Keratinocyte (primary cell): ENCODE results near the gene TIGAR. TPM values are rescaled to one million over a fixed set of nuclear protein-coding genes. Genes with fewer than 3 reads are reported as not detected.

Experiments used
- DNase-seq: peaks from one replicate; pipeline ENCODE4 v3.0.0-alpha.2; 2011; ENCODE audit warnings: low read depth, missing footprints, low spot score
- FAIRE-seq: peaks from 2 replicates; lab custom pipeline; 2011; peaks lifted over from hg19 to GRCh38; lab: Jason Lieb, UNC
- H2AFZ ChIP-seq: 2 replicates; pipeline ENCODE4 v1.6.0; 2012; ENCODE audit warnings: low read length, control low read depth, inconsistent platforms; ENCODE audit not compliant: control insufficient read depth
- H3K27ac ChIP-seq: 2 replicates; pipeline ENCODE4 v1.5.1; 2011; ENCODE audit warnings: low read length; ENCODE audit not compliant: control insufficient read depth, insufficient read depth
- H3K27me3 ChIP-seq: 3 replicates; pipeline ENCODE4 v1.6.0; 2011; ENCODE audit warnings: low read length; ENCODE audit not compliant: control insufficient read depth, insufficient read depth; ENCODE audit errors: extremely low read depth
- H3K36me3 ChIP-seq, 2 experiments: 2 replicates in 1 of 2; 3 replicates in 1 of 2; pipeline ENCODE4 v1.5.1; 2011; ENCODE audit warnings: low read length in 2 of 2, mild to moderate bottlenecking in 1 of 2; ENCODE audit not compliant: control insufficient read depth in 2 of 2, insufficient read depth in 2 of 2; ENCODE audit errors: extremely low read depth in 1 of 2
- H3K4me1 ChIP-seq: 3 replicates; pipeline ENCODE4 v1.5.1; 2011; ENCODE audit warnings: low read length; ENCODE audit not compliant: control insufficient read depth, insufficient read depth; ENCODE audit errors: extremely low read depth
- H3K4me2 ChIP-seq: 3 replicates; pipeline ENCODE4 v1.6.0; 2011; ENCODE audit warnings: low read depth, low read length; ENCODE audit not compliant: control insufficient read depth, insufficient read depth; ENCODE audit errors: extremely low read depth
- H3K4me3 ChIP-seq, 3 experiments: fragments of 200-600 bp in 1 of 3; sonication (generic) in 1 of 3; 2 replicates in 2 of 3; 3 replicates in 1 of 3; pipeline ENCODE4 v1.5.1; 2011 to 2016; ENCODE audit warnings: low read length in 3 of 3, mild to moderate bottlenecking in 3 of 3, control low read depth in 2 of 3, inconsistent platforms in 1 of 3, low read depth in 1 of 3, mixed read lengths in 1 of 3, mixed run types in 1 of 3, moderate library complexity in 1 of 3; ENCODE audit not compliant: control insufficient read depth in 2 of 3, insufficient read depth in 2 of 3; ENCODE audit errors: extremely low read depth in 1 of 3
- H3K79me2 ChIP-seq: 2 replicates; pipeline ENCODE4 v1.6.0; 2012; ENCODE audit warnings: low read length; ENCODE audit not compliant: control insufficient read depth, insufficient read depth
- H3K9ac ChIP-seq: 3 replicates; pipeline ENCODE4 v1.6.0; 2011; ENCODE audit warnings: low read length; ENCODE audit not compliant: control insufficient read depth, insufficient read depth; ENCODE audit errors: extremely low read depth
- H3K9me1 ChIP-seq: 3 replicates; pipeline ENCODE4 v1.6.0; 2011; ENCODE audit warnings: low read length; ENCODE audit not compliant: control insufficient read depth, insufficient read depth; ENCODE audit errors: extremely low read depth
- H3K9me3 ChIP-seq: 2 replicates; pipeline ENCODE4 v1.5.1; 2012; ENCODE audit warnings: low read depth, low read length; ENCODE audit not compliant: control insufficient read depth
- H4K20me1 ChIP-seq: 3 replicates; pipeline ENCODE4 v1.6.0; 2011; ENCODE audit warnings: low read length; ENCODE audit not compliant: control insufficient read depth, insufficient read depth; ENCODE audit errors: extremely low read depth
- CTCF ChIP-seq, 3 experiments: IDR thresholded peaks in 1 of 3; conservative IDR thresholded peaks in 1 of 3; optimal IDR thresholded peaks in 1 of 3; 2 replicates in 2 of 3; 3 replicates in 1 of 3; pipeline versions ENCODE3 to v1.5.1; 2011; ENCODE audit warnings: low read length in 3 of 3, mild to moderate bottlenecking in 3 of 3, moderate library complexity in 2 of 3, control low read depth in 1 of 3, inconsistent platforms in 1 of 3; ENCODE audit not compliant: insufficient read depth in 2 of 3; ENCODE audit errors: extremely low read depth in 1 of 3
- EZH2 ChIP-seq: IDR thresholded peaks from one replicate; pipeline ENCODE4 v1.6.1; 2012; ENCODE audit warnings: inconsistent platforms, mild to moderate bottlenecking, low read length, moderate library complexity
- dilution Hi-C: fragments of 300-500 bp; cut with MboI; formaldehyde crosslinking; loops from one replicate; pipeline ENCODE4 v1.7.0; 2020; ENCODE audit warnings: low sequenced_read_pairs; ENCODE audit not compliant: extremely low pct_ligation_motif_present
- polyA plus RNA-seq, 5 experiments: library from polyadenylated mRNA; depleted of rRNA in 3 of 5; stranded (reverse) in 3 of 5; stranded (forward) in 1 of 5; unstranded in 1 of 5; fragments of >200 nt; gene quantifications; 1 replicate in 1 of 5; 2 replicates in 3 of 5; 3 replicates in 1 of 5; pipeline versions ENCODE4 v1.2.1 to v1.2.3, GENCODE V29; 2011 to 2012; ENCODE audit warnings: missing spikeins in 2 of 5, low read depth in 1 of 5, low replicate concordance in 1 of 5

Gene TIGAR
- polyA plus RNA-seq, 1 donor (not counting 4 experiments of a cell fraction or from before 2014, with no cell fraction given): 37.3 TPM

GRCh38 chr12:4402996-4403395 lies 82.0 kb downstream of the TIGAR start:
- no peak for FAIRE-seq
- H4K20me1 ChIP-seq: no peaks in the 10 kb centered on the region
- H3K27me3 ChIP-seq: no peaks in the 10 kb centered on the region
- no peak overlapping the region for H3K4me3 ChIP-seq
- H3K4me1 ChIP-seq: no peaks in the 10 kb centered on the region
- H3K27ac ChIP-seq: no peak overlapping the region
- H3K9ac ChIP-seq: no peak overlapping the region
- no peak for DNase-seq
- no peaks in the 10 kb centered on the region for H3K79me2 ChIP-seq
- H3K36me3 ChIP-seq: no peaks in the 10 kb centered on the region
- H3K9me1 ChIP-seq: no peaks in the 10 kb centered on the region
- TF ChIP-seq CTCF (optimal IDR thresholded peaks at IDR 0.05 in 1 of 3, IDR thresholded peaks at IDR 0.05 in 1 of 3, conservative IDR thresholded peaks at IDR 0.05 in 1 of 3; ENCODE audit: extremely low read depth in 1 of 3, insufficient read depth in 2 of 3, low read length in 3 of 3) (no peak), EZH2 (no peak)
- no peak overlapping the region for H3K4me2 ChIP-seq
- H2AFZ ChIP-seq: no peak overlapping the region
- H3K9me3 ChIP-seq: no peaks in the 10 kb centered on the region
- dilution Hi-C loops: no loop called here

Other genes with a start within 250 kb of the TIGAR start
- 310 to 574 TPM (median 324 TPM) in 3 replicates for gene CCND2, start 47.5 kb upstream of the TIGAR start, polyA plus RNA-seq
- gene FGF23, start 58.5 kb downstream of the TIGAR start, polyA plus RNA-seq: not detected in 3 replicates
- gene FGF6, start 124.6 kb downstream of the TIGAR start, polyA plus RNA-seq: not detected in 3 replicates
- gene RAD51AP1, start 217.7 kb downstream of the TIGAR start, polyA plus RNA-seq: 2.6 to 13.0 TPM (median 8.6 TPM) in 3 replicates
- gene DYRK4, start 241.0 kb downstream of the TIGAR start, polyA plus RNA-seq: 43.0 to 64.6 TPM (median 60.1 TPM) in 3 replicates